NCI-H526 treated with DMSO at 0.1 percent for 48 hours (cell line): ENCODE measurements around the gene KDM4B.

ENCODE experiments used
- DNase-seq: peaks from one replicate; lab custom pipeline; 2025; lab: John Stamatoyannopoulos, UW

KDM4B gene

DNA sequence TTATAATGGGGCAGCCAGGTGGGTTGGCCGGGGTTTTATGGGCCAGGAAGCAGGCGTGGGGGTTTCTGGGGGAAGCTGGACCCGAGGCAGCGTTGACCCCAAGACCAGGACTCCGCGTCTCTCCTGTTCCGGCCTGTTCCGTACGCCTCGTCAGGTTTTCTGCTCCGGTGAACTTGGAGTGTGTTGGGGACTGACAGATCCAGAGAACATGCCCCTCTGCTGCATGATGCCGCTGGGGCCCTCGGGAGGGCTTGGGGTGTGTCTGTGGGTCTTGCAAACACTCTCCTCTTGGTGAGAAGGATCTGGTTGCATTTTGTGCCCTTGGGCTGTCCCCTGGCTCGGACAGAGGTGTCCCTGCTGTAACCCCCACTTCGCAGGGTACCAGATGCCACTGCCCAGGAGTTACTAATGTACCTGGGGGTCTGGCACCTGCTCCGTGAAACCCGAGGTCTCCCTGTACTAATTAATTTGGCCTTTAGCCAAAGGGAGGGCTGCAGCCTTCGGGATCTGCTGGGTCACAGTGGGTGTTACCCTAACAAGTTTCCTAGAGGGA lies 15.6 kb downstream of the KDM4B start:
- DNase-seq, result no peak

GRCh38 chr19:4985551-4985991 lies 16.7 kb downstream of the KDM4B start:
- no peak for DNase-seq

GRCh38 chr19:4986056-4986455 lies 17.1 kb downstream of the KDM4B start:
- DNase-seq, result no peak

DNA sequence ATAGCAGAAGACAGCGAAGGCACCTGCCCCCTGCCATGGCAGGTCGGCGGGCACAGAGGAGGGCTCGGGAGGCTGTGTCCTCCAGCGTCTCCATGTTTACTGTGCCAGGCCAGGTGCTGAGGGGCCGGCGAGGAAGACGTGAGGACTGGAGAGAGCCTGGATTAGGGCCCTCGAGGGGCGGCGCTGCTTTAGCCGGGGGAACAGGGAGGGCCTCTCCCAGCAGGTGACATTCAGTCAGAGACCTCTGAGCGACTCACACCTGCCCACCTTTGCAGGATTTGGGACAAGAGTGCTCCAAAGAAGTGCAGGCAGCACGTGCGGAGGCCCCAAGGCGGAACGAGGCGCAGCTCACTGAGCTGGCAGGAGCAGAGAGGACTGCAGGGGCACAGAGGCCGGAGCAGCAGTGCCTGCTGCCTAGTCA lies 17.6 kb downstream of the KDM4B start:
- DNase-seq, result no peak

- DNase-seq, result no peak
Observed at GRCh38 chr19:4987256-4987655, 18.3 kb downstream of the KDM4B start.

GRCh38 chr19:4987692-4988370 lies 18.9 kb downstream of the KDM4B start:
- no peak for DNase-seq

GRCh38 chr19:4988770-4989251 lies 19.9 kb downstream of the KDM4B start:
- no peak for DNase-seq

DNA sequence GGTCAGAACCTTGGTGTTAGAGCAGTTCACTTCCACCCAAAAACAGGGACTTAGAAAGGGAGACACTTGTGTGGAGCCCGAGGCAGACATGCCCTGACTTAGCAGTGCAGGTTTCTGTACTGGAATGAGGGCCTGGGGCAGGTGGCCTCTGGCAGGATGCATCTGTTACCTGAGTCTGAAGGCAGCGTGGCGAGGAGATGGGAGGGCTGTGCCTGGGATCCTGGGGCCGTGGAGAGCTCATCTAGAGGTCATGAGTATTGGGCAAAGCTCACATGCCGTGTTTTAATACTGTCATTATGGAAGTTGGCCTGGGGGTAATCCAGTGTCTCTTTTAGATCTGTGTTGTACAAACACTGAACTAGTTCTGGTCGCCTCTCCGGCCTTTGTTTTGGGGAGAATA lies 21.4 kb downstream of the KDM4B start:
- no peak for DNase-seq

DNA sequence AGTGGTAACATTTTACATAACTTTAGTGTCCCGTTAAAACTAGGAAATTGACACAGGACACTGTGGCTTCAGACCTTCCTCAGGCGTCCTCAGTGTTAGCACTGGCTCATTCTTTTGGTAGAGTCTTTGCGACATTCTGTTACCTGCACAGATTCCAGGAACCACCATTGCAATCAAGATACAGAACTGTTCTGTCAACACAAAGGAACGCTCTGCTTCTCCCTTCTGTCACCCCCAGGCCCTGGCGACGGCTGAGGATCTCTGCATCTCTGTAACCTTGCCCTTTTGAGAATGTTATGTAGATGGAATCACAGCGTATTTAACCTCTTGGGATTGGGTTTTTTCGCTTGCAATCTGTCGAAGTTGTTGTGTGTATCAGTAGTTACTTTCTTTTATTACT lies 22.6 kb downstream of the KDM4B start:
- no peak for DNase-seq

- no peak for DNase-seq
Observed at GRCh38 chr19:4991996-4992698, 23.2 kb downstream of the KDM4B start.

DNA sequence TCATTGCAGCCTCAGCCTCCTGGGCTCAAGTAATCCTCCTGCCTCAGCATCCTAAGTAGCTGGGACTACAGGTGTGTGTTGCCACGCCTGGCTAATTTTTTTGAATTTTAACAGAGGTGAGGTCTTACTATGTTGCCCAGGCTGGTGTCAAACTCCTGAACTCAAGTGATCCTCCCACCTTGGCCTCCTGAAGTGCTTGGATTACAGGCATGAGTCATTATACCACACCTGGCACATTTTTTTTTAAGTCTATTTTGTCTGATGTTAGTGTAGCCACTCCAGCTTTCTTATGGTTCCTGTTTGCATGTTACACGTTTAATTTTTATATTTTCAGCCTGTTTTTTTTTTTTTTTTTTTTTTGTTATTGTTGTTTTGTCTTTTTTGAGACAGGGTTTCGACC lies 24.8 kb downstream of the KDM4B start:
- no peak for DNase-seq

GRCh38 chr19:4996701-4997100 lies 27.8 kb downstream of the KDM4B start:
- no peak for DNase-seq

DNA sequence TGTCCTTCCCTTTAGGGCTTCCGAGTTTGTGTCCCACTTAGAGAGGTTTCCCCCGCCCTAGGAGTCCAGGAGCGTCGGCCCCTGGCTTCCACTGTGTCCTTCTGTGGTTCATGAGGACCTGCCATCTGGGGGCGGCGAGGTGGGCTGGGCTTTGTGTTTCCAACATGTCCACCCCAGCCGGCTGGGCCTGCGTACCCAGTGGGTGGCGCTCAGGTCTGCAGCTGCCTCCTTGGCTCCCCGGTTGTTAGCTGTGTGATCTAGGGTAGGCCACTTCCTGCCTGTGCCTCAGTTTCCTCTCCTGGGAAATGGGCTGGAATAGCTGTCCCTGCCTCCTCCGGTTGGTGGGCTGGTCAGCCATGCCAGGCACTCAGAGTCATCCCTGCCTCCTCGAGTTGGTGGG lies 28.4 kb downstream of the KDM4B start:
- no peak for DNase-seq

- DNase-seq, result no peak
Observed at GRCh38 chr19:5000120-5000611, 31.3 kb downstream of the KDM4B start.

DNA sequence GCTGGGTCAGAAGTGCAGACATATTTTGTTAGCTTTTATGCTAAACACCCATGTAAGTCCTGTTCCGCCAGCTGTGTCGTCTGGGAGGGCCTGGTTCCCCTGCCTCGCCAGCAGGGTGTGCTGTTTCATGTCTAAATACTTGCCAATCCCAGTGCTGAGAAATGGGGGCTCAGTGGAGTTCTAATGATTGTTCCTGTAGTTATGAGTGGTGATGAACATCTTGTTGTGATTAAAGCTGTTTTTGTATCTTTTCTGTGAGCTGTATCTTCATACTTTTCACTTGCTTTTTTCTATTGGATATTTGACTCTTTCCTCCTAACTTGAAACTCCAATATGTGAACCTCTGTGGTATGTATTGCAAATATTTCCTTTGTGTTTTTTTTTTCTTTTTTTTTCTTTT lies 32.7 kb downstream of the KDM4B start:
- no peak for DNase-seq

- no peak for DNase-seq
Observed at GRCh38 chr19:5002143-5002542, 33.2 kb downstream of the KDM4B start.

- no peak for DNase-seq
Observed at GRCh38 chr19:5003781-5004180, 34.9 kb downstream of the KDM4B start.

DNA sequence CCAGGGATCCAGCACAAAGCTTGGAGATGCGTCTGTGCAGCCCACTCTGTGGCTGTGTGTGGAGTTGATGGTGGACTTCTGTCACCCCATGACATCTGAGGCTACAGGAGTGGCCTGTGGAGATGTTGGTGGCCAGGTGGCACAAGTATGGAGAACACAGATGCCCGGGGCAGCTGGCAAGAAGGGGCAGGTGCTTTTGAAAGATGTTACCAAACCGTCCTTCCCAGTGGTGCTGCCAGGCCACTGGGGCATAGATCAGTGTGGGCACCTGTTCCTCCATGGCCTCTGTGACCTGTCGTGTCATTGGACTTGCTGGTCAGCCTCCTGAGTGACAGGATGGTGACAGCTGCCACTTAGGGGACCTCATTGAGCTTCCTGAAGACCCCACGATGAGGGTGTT lies 36.2 kb downstream of the KDM4B start:
- no peak for DNase-seq

DNA sequence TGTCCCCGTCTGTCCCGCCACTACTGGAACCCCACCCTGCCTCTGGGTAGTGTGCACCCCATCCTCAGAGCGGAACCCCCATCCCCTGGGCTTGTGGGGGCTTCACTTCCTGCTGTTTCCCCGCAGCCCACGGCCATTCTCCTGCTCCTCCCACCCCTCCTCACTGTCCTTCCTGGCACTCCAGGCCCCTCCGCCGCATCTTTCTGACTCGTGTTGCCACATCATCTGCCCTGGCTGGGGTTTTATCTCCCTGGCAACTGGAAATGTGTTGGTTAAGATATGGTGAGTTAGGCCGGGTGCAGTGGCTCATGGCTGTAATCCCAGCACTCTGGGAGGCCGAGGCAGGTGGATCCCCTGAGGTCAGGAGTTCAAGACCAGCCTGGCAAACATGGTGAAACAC lies 37.3 kb downstream of the KDM4B start:
- no peak for DNase-seq

- DNase-seq, result no peak
Observed at GRCh38 chr19:5006821-5007220, 37.9 kb downstream of the KDM4B start.

GRCh38 chr19:5011476-5012238 lies 42.7 kb downstream of the KDM4B start:
- DNase-seq, result no peak

- DNase-seq, result no peak
Observed at GRCh38 chr19:5012688-5013457, 44.0 kb downstream of the KDM4B start.
